ENCODE results near the gene MOBP.

Gene MOBP

GRCh38 chr3:39445927-39446326, 21.6 kb upstream of the MOBP start:
- TF ChIP-seq CTCF (IDR thresholded peaks at IDR 0.05): no peak

GRCh38 chr3:39446444-39446843, 21.0 kb upstream of the MOBP start:
- no peak for TF ChIP-seq CTCF (IDR thresholded peaks at IDR 0.05)

GRCh38 chr3:39447637-39448483, 19.6 kb upstream of the MOBP start:
- TF ChIP-seq CTCF (IDR thresholded peaks at IDR 0.05): peak; percentile 87

- no peak for TF ChIP-seq CTCF (IDR thresholded peaks at IDR 0.05)
These were observed 18.8 kb upstream of the MOBP start for GRCh38 chr3:39448506-39449233.

- no peak for TF ChIP-seq CTCF (IDR thresholded peaks at IDR 0.05)
These were observed 17.7 kb upstream of the MOBP start for GRCh38 chr3:39449796-39450195.

- TF ChIP-seq CTCF (IDR thresholded peaks at IDR 0.05): no peak
These were observed 14.3 kb upstream of the MOBP start for GRCh38 chr3:39453134-39453533.

- no peak for TF ChIP-seq CTCF (IDR thresholded peaks at IDR 0.05)
These were observed 12.8 kb upstream of the MOBP start for GRCh38 chr3:39454591-39455217.

All from LNCAP (cell line).